Tibial nerve (tissue), 4 donors: ENCODE data around the gene PICK1.

Source experiments
- EP300 ChIP-seq, 2 donors: sonication (generic); formaldehyde crosslinking; IDR thresholded peaks; one replicate each; pipeline ENCODE4 v1.6.1; 2017; ENCODE audit warnings: antibody characterized with exemption in 2 of 2, mild to moderate bottlenecking in 1 of 2
- POLR2A ChIP-seq, 2 donors: fragments of 450-650 bp; IDR thresholded peaks; one replicate each; pipeline ENCODE4 v1.6.1; 2017; ENCODE audit warnings: antibody characterized with exemption in 2 of 2, mild to moderate bottlenecking in 2 of 2, moderate library complexity in 2 of 2
- TF ChIP-seq, protein P1 (sequence below), 5 experiments: fragments of 200-600 bp in 3 of 5; fragments of 450-650 bp in 2 of 5; sonication (generic) in 3 of 5; IDR thresholded peaks; one replicate each; pipeline ENCODE4 v1.5.1; 2016 to 2019; ENCODE audit warnings: antibody characterized with exemption in 5 of 5, mild to moderate bottlenecking in 3 of 5, moderate library complexity in 2 of 5

DNA sequence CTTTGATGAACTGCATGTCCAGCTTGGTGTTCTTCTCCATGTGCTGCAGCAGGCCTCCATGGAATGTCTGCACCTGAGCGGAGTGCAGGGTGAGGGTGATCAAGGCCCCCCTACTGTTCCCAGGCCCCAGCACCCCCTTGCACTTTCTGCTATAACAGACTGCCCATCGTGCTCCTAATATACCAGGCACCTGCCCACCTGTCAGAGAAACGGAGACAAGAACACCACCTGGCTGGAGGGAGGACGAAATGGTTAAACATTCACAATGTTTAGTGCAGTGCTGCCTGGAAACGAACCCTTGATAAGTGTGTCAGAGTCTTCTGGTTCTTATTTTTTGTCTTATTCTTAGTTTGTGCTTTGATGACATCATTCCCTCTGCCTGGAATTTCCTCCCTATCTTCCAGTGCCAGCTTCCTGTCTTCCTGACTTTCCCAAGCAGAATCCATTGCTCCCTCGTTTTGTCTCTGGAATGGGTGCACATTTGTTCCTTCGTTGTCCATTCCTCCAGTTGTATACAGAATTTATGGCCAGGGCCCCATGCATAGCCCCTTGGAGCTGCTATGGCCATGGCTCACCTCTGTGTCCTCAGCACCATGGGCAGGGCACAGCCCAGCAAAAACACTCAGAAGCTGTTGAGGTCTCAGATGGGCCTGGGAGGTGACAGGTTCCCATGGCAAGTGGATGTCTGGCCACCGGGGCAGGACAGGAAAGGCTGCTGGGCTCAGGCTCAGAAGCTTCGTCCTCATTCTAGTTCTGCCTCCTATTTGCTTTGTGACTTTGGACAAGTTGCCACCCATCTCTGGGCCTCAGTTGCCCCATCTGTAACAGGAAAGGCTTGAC is 41.4 kb downstream of the PICK1 start:
- TF ChIP-seq POLR2A (IDR thresholded peaks at IDR 0.05) (no peak), EP300 (IDR thresholded peaks at IDR 0.05) (no peak)
- TF ChIP-seq, protein P1, sequence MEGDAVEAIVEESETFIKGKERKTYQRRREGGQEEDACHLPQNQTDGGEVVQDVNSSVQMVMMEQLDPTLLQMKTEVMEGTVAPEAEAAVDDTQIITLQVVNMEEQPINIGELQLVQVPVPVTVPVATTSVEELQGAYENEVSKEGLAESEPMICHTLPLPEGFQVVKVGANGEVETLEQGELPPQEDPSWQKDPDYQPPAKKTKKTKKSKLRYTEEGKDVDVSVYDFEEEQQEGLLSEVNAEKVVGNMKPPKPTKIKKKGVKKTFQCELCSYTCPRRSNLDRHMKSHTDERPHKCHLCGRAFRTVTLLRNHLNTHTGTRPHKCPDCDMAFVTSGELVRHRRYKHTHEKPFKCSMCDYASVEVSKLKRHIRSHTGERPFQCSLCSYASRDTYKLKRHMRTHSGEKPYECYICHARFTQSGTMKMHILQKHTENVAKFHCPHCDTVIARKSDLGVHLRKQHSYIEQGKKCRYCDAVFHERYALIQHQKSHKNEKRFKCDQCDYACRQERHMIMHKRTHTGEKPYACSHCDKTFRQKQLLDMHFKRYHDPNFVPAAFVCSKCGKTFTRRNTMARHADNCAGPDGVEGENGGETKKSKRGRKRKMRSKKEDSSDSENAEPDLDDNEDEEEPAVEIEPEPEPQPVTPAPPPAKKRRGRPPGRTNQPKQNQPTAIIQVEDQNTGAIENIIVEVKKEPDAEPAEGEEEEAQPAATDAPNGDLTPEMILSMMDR (IDR thresholded peaks at IDR 0.05) = no peak
